ENCODE results near the gene NAGA. TPM values are rescaled to one million over a fixed set of nuclear protein-coding genes. Genes with fewer than 3 reads are reported as not detected.

The NAGA gene

DNA sequence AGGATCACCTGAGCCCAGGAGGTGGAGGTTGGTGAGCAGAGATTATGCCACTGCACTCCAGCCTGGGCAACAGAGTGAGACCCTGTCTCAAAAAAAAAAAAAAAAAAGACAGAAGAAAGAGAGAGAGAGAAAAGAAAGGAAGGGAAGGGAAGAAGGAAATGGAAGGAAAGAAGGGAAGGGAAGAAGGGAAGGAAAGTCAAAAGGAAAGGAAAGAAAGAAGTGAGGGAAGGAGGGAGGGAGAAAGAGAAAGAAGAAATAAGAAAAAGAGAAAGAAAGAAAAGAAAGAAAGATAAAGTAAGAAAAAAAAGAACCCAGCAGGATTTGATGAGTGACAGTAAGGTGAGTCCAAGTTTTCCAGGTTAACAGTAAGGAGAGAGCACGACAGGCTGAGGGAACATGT, 52.4 kb downstream of the NAGA start:
- Histone ChIP-seq H3K4me1 (ENCODE audit: control insufficient read depth, low read depth, low read length) (no peaks in the 10 kb centered on the region), H3K18ac (ENCODE audit: low read length) (no peak overlapping the region), H3K36me3 (ENCODE audit: control insufficient read depth, insufficient read depth, low read length) (no peaks in the 10 kb centered on the region), H3K4me3 (ENCODE audit: low read length) (no peak overlapping the region), H3K27me3 (ENCODE audit: insufficient read depth, low read length, poor library complexity) (no peaks in the 10 kb centered on the region), H2AK5ac (ENCODE audit: low read length) (no peak overlapping the region), H3K4ac (ENCODE audit: low read depth, low read length) (no peak overlapping the region), H3K9ac (ENCODE audit: low read length) (no peak overlapping the region), H2BK120ac (ENCODE audit: low read depth, low read length) (no peak overlapping the region), H3K56ac (ENCODE audit: low read length) (no peak overlapping the region), H3K79me1 (ENCODE audit: low read length) (no peaks in the 10 kb centered on the region), H3K79me2 (ENCODE audit: control insufficient read depth, insufficient read depth, low read length) (no peaks in the 10 kb centered on the region), H4K8ac (ENCODE audit: low read depth, low read length) (no peak overlapping the region), H3K23ac (ENCODE audit: low read length) (no peak overlapping the region), H4K5ac (ENCODE audit: low read length) (no peak overlapping the region), H2BK5ac (ENCODE audit: low read length) (no peak overlapping the region), H2BK15ac (replicated peaks; ENCODE audit: low read depth) (no peak overlapping the region), H3K27ac (ENCODE audit: low read depth, low read length) (no peak overlapping the region), H3K4me2 (ENCODE audit: low read length) (no peak overlapping the region)
- DNase-seq, result no peak
- no CpG with 5 or more reads among the region's 1 CpG for WGBS (ENCODE audit: extremely low coverage, insufficient coverage, low lambda C conversion rate)

DNA sequence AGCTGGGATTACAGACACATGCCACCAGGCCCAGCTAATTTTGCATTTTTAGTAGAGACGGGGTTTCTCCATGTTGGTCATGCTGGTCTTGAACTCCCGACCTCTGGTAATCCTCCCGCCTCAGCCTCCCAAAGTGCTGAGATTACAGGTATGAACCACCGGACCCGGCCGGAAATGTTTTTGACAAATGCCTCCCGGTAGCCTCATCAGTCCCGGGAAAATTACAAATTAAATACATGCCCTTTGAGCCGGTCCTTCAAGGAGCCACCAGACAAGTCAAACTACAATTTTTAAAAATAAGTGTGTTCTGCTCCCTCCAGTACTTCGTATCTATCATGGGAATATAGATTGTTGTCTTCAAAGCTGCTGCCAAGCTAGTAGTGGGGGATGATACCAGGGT, 54.5 kb downstream of the NAGA start:
- WGBS (ENCODE audit: extremely low coverage, insufficient coverage, low lambda C conversion rate), result no CpG with 5 or more reads among the region's 10 CpGs
- Histone ChIP-seq H2AK5ac (ENCODE audit: low read length) (no peak overlapping the region), H3K27me3 (ENCODE audit: insufficient read depth, low read length, poor library complexity) (no peaks in the 10 kb centered on the region), H2BK15ac (replicated peaks; ENCODE audit: low read depth) (no peak overlapping the region), H3K18ac (ENCODE audit: low read length) (no peak overlapping the region), H3K4me1 (ENCODE audit: control insufficient read depth, low read depth, low read length) (no peaks in the 10 kb centered on the region), H3K4me2 (ENCODE audit: low read length) (no peak overlapping the region), H3K9ac (ENCODE audit: low read length) (no peak overlapping the region), H3K4ac (ENCODE audit: low read depth, low read length) (no peak overlapping the region), H2BK120ac (ENCODE audit: low read depth, low read length) (no peak overlapping the region), H4K5ac (ENCODE audit: low read length) (no peak overlapping the region), H3K27ac (ENCODE audit: low read depth, low read length) (no peak overlapping the region), H3K23ac (ENCODE audit: low read length) (no peak overlapping the region), H3K36me3 (ENCODE audit: control insufficient read depth, insufficient read depth, low read length) (no peaks in the 10 kb centered on the region), H3K56ac (ENCODE audit: low read length) (no peak overlapping the region), H4K8ac (ENCODE audit: low read depth, low read length) (no peak overlapping the region), H3K79me2 (ENCODE audit: control insufficient read depth, insufficient read depth, low read length) (no peaks in the 10 kb centered on the region), H2BK5ac (ENCODE audit: low read length) (no peak overlapping the region), H3K4me3 (ENCODE audit: low read length) (no peak overlapping the region), H3K79me1 (ENCODE audit: low read length) (no peaks in the 10 kb centered on the region)
- no peak for DNase-seq

- no peaks in the 10 kb centered on the region for H3K79me2 ChIP-seq (ENCODE audit: control insufficient read depth, insufficient read depth, low read length)
- no peak overlapping the region for H4K8ac ChIP-seq (ENCODE audit: low read depth, low read length)
- no peak overlapping the region for H2AK5ac ChIP-seq (ENCODE audit: low read length)
- no peaks in the 10 kb centered on the region for H3K79me1 ChIP-seq (ENCODE audit: low read length)
- no peak overlapping the region for H2BK5ac ChIP-seq (ENCODE audit: low read length)
- H4K5ac ChIP-seq (ENCODE audit: low read length), result no peak overlapping the region
- DNase-seq, result no peak
- no peak overlapping the region for H3K56ac ChIP-seq (ENCODE audit: low read length)
- H2BK15ac ChIP-seq (replicated peaks; ENCODE audit: low read depth), result no peak overlapping the region
- WGBS (ENCODE audit: extremely low coverage, insufficient coverage, low lambda C conversion rate), result no CpG with 5 or more reads among the region's 4 CpGs
- no peaks in the 10 kb centered on the region for H3K36me3 ChIP-seq (ENCODE audit: control insufficient read depth, insufficient read depth, low read length)
- no peaks in the 10 kb centered on the region for H3K4me1 ChIP-seq (ENCODE audit: control insufficient read depth, low read depth, low read length)
- H3K9ac ChIP-seq (ENCODE audit: low read length), result no peak overlapping the region
- no peak overlapping the region for H3K18ac ChIP-seq (ENCODE audit: low read length)
- no peak overlapping the region for H3K23ac ChIP-seq (ENCODE audit: low read length)
- H3K27me3 ChIP-seq (ENCODE audit: insufficient read depth, low read length, poor library complexity), result no peaks in the 10 kb centered on the region
- H3K4ac ChIP-seq (ENCODE audit: low read depth, low read length), result no peak overlapping the region
- H2BK120ac ChIP-seq (ENCODE audit: low read depth, low read length), result no peak overlapping the region
- H3K27ac ChIP-seq (ENCODE audit: low read depth, low read length), result no peak overlapping the region
- H3K4me2 ChIP-seq (ENCODE audit: low read length), result no peak overlapping the region
- H3K4me3 ChIP-seq (ENCODE audit: low read length), result no peak overlapping the region
Observed at GRCh38 chr22:42013385-42013784, 57.2 kb downstream of the NAGA start.

DNA sequence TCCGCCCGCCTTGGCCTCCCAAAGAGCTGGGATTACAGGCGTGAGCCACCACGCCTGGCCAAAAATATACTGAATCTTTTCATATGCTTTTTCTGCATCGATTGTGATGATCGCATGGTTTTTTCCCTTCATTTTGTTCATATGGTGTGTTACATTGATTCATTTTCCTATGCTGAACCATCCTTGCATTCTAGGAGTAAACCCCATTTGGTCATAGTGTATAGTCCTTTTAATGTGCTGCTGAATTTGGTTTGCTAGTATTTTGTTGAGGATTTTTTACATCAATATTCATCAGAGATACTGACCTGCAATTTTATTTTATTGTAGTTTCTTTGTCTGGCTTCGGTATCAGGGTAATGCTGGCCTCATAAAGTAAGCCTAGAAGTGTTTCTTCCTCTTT, 59.8 kb downstream of the NAGA start:
- WGBS (ENCODE audit: extremely low coverage, insufficient coverage, low lambda C conversion rate), result no CpG with 5 or more reads among the region's 7 CpGs
- no peaks in the 10 kb centered on the region for H3K27me3 ChIP-seq (ENCODE audit: insufficient read depth, low read length, poor library complexity)
- H2BK5ac ChIP-seq (ENCODE audit: low read length), result no peak overlapping the region

More for the DNA sequence above, 59.8 kb downstream of the NAGA start:
- Histone ChIP-seq H2BK15ac (replicated peaks; ENCODE audit: low read depth) (no peak overlapping the region), H3K4me2 (ENCODE audit: low read length) (no peak overlapping the region), H3K23ac (ENCODE audit: low read length) (no peak overlapping the region), H3K4ac (ENCODE audit: low read depth, low read length) (no peak overlapping the region), H2BK120ac (ENCODE audit: low read depth, low read length) (no peak overlapping the region), H2AK5ac (ENCODE audit: low read length) (no peak overlapping the region), H4K8ac (ENCODE audit: low read depth, low read length) (no peak overlapping the region), H3K4me3 (ENCODE audit: low read length) (no peak overlapping the region), H3K36me3 (ENCODE audit: control insufficient read depth, insufficient read depth, low read length) (no peaks in the 10 kb centered on the region), H3K4me1 (ENCODE audit: control insufficient read depth, low read depth, low read length) (no peaks in the 10 kb centered on the region), H3K79me2 (ENCODE audit: control insufficient read depth, insufficient read depth, low read length) (no peaks in the 10 kb centered on the region), H3K79me1 (ENCODE audit: low read length) (no peaks in the 10 kb centered on the region), H3K27ac (ENCODE audit: low read depth, low read length) (no peak overlapping the region), H3K56ac (ENCODE audit: low read length) (no peak overlapping the region), H3K18ac (ENCODE audit: low read length) (no peak overlapping the region), H4K5ac (ENCODE audit: low read length) (no peak overlapping the region), H3K9ac (ENCODE audit: low read length) (no peak overlapping the region)
- DNase-seq, result no peak

Small RNA genes lying within 50 kb of the gene (small RNA-seq; reads per million reads assigned to genes)
- not detected for gene SNORD13P1 (ENCODE audit: insufficient read depth)

All from mesendoderm (in vitro differentiated cells).